IPS-NIHi7 (cell line): ENCODE data around the gene LRRC55.

ENCODE experiments used
- DNase-seq: peaks from one replicate; pipeline ENCODE4 v3.0.0; 2012; ENCODE audit warnings: mixed read lengths; ENCODE audit errors: extremely low spot score

Gene LRRC55

GRCh38 chr11:57235761-57236703, 54.3 kb downstream of the LRRC55 start:
- DNase-seq: no peak

- peak; percentile 49 for DNase-seq
These were observed 55.5 kb downstream of the LRRC55 start, which contains the start of gene APLNR for GRCh38 chr11:57237204-57237681. Gene APLNR (minus strand): TSS chr11:57237250. CDS start chr11:57237004, 246 bp downstream.

GRCh38 chr11:57239348-57239747, 57.6 kb downstream of the LRRC55 start:
- DNase-seq: no peak

GRCh38 chr11:57240007-57240406, 58.3 kb downstream of the LRRC55 start:
- DNase-seq: no peak

- DNase-seq: peak; percentile 59
These were observed 59.0 kb downstream of the LRRC55 start for GRCh38 chr11:57240757-57241156.
